WTC11 (cell line): ENCODE measurements around the gene SAYSD1.

Source experiments
- ARID4B ChIP-seq: sonication (generic); formaldehyde crosslinking; IDR thresholded peaks from 2 replicates; pipeline ENCODE4 v1.8.0; 2023; ENCODE audit warnings: missing genetic modification reagents, mild to moderate bottlenecking, borderline replicate concordance
- ATF3 ChIP-seq: sonication (generic); formaldehyde crosslinking; conservative IDR thresholded peaks from 2 replicates; pipeline ENCODE4 v1.8.1; 2022; ENCODE audit warnings: mild to moderate bottlenecking, missing genetic modification reagents
- CBFB ChIP-seq: sonication (generic); formaldehyde crosslinking; IDR thresholded peaks from 2 replicates; pipeline ENCODE4 v1.8.1; 2022; ENCODE audit warnings: mild to moderate bottlenecking, low read depth, missing genetic modification reagents
- CREB1 ChIP-seq: sonication (generic); formaldehyde crosslinking; IDR thresholded peaks from 2 replicates; pipeline ENCODE4 v1.8.0; 2023; ENCODE audit warnings: mild to moderate bottlenecking, missing genetic modification reagents
- CTCF ChIP-seq: fragments of 200-600 bp; IDR thresholded peaks from 2 replicates; pipeline ENCODE4 v1.8.0; 2022; ENCODE audit warnings: antibody characterized with exemption
- GTF2I ChIP-seq: fragments of 250-450 bp; sonication (Bioruptor Pico); conservative IDR thresholded peaks from 2 replicates; pipeline ENCODE4 v1.4.0; 2021; ENCODE audit warnings: mild to moderate bottlenecking
- HMGXB4 ChIP-seq: sonication (generic); formaldehyde crosslinking; IDR thresholded peaks from 2 replicates; pipeline ENCODE4 v1.8.1; 2023; ENCODE audit warnings: mild to moderate bottlenecking, moderate library complexity, missing genetic modification reagents
- JUN ChIP-seq: sonication (generic); formaldehyde crosslinking; IDR thresholded peaks from 2 replicates; pipeline ENCODE4 v1.8.0; 2023; ENCODE audit warnings: mild to moderate bottlenecking, missing genetic modification reagents
- NFYB ChIP-seq: sonication (generic); formaldehyde crosslinking; conservative IDR thresholded peaks from 2 replicates; pipeline ENCODE4 v1.8.0; 2022; ENCODE audit warnings: low read depth, missing genetic modification reagents
- TCF7 ChIP-seq: sonication (generic); formaldehyde crosslinking; IDR thresholded peaks from 2 replicates; pipeline ENCODE4 v1.8.0; 2022; ENCODE audit warnings: mild to moderate bottlenecking, low read depth, missing genetic modification reagents, moderate library complexity
- ZNF416 ChIP-seq: fragments of 250-450 bp; sonication (Bioruptor Pico); IDR thresholded peaks from 2 replicates; pipeline ENCODE4 v1.9.0; 2021; ENCODE audit warnings: mild to moderate bottlenecking, inconsistent platforms

- no peak for TF ChIP-seq CBFB (CRISPR knock-in tag)
- TF ChIP-seq CTCF: no peak
- TF ChIP-seq HMGXB4 (CRISPR knock-in tag): no peak
- no peak for TF ChIP-seq TCF7 (CRISPR knock-in tag)
- TF ChIP-seq ZNF416 (CRISPR knock-in tag): no peak
- no peak for TF ChIP-seq ATF3 (CRISPR knock-in tag)
- TF ChIP-seq ARID4B: no peak
- no peak for TF ChIP-seq NFYB
- no peak for TF ChIP-seq GTF2I (CRISPR knock-in tag)
- no peak for TF ChIP-seq CREB1 (CRISPR knock-in tag)
- TF ChIP-seq JUN (CRISPR knock-in tag): no peak
Observed at GRCh38 chr6:39107034-39107433, 8.0 kb downstream of the SAYSD1 start.
